A673 (cell line): Measurements from ENCODE around the gene ATP10A. TPM values are rescaled to one million over a fixed set of nuclear protein-coding genes. Genes with fewer than 3 reads are reported as not detected.

Experiments used
- BruUV-seq: library from RNA; stranded (reverse); fragments of 400-500 nt; replicated peaks from 2 replicates; lab custom pipeline; 2021; lab: Mats Ljungman, UMichigan
- CTCF ChIA-PET: fragments of 300-600 bp; sonication (Branson Sonifier 250); formaldehyde crosslinking; loops from one replicate; lab custom pipeline; 2022; ENCODE audit warnings: antibody characterized with exemption; lab: Charles Lee
- POLR2A ChIA-PET: fragments of 300-600 bp; sonication (Branson Sonifier 250); formaldehyde crosslinking; loops from one replicate; lab custom pipeline; 2022; ENCODE audit warnings: antibody characterized with exemption; ENCODE audit not compliant: low non-redundant PET; lab: Charles Lee
- DNase-seq: peaks from one replicate; pipeline ENCODE4 v3.0.0-alpha.2; 2015; ENCODE audit warnings: low spot score
- H3K27ac ChIP-seq: fragments of 200-600 bp; sonication (generic); 2 replicates; pipeline ENCODE4 v1.5.1; 2016; ENCODE audit warnings: mixed run types, low read depth, mild to moderate bottlenecking, mixed read lengths, antibody characterized with exemption, low read length; ENCODE audit not compliant: poor library complexity, severe bottlenecking
- H3K27me3 ChIP-seq: fragments of 200-600 bp; sonication (generic); replicated peaks from 2 replicates; pipeline ENCODE4 v1.6.1; 2017; ENCODE audit warnings: mixed run types, low read depth, mild to moderate bottlenecking, mixed read lengths, antibody characterized with exemption, low read length; ENCODE audit not compliant: insufficient read depth, poor library complexity
- H3K36me3 ChIP-seq: fragments of 200-600 bp; sonication (generic); 2 replicates; pipeline ENCODE4 v1.6.1; 2016; ENCODE audit warnings: mixed run types, mild to moderate bottlenecking, mixed read lengths, antibody characterized with exemption, low read length; ENCODE audit not compliant: insufficient read depth, poor library complexity, severe bottlenecking
- H3K4me1 ChIP-seq: fragments of 200-600 bp; sonication (generic); 2 replicates; pipeline ENCODE4 v1.6.1; 2017; ENCODE audit warnings: mixed run types, mild to moderate bottlenecking, mixed read lengths, antibody characterized with exemption, low read length; ENCODE audit not compliant: insufficient read depth, poor library complexity, severe bottlenecking
- H3K4me3 ChIP-seq: fragments of 200-600 bp; sonication (generic); 2 replicates; pipeline ENCODE4 v1.5.1; 2016; ENCODE audit warnings: low read depth, mixed run types, mild to moderate bottlenecking, mixed read lengths, low read length; ENCODE audit not compliant: poor library complexity, severe bottlenecking
- H3K9me3 ChIP-seq: fragments of 200-600 bp; sonication (generic); 2 replicates; pipeline ENCODE4 v1.6.1; 2016; ENCODE audit warnings: mixed run types, low read depth, mild to moderate bottlenecking, mixed read lengths, antibody characterized with exemption, low read length; ENCODE audit not compliant: poor library complexity, severe bottlenecking
- CTCF ChIP-seq: fragments of 300-800, 200-600 bp; sonication (generic); conservative IDR thresholded peaks from 2 replicates; pipeline ENCODE4 v1.5.1; 2017; ENCODE audit warnings: low read depth, mild to moderate bottlenecking, antibody characterized with exemption, low read length, moderate library complexity, mixed read lengths
- EZH2 ChIP-seq: fragments of 200-600 bp; sonication (generic); IDR thresholded peaks from 2 replicates; pipeline ENCODE4 v1.6.1; 2017; ENCODE audit warnings: borderline replicate concordance, low read depth, mild to moderate bottlenecking, mixed read lengths, antibody characterized with exemption, low read length; ENCODE audit not compliant: poor library complexity, severe bottlenecking
- intact Hi-C: fragments of 100-400 bp; cut with micrococcal nuclease; formaldehyde crosslinking; loops from one replicate; pipeline ENCODE4 v1.10.0; 2022; ENCODE audit not compliant: unreplicated experiment
- total RNA-seq: library from RNA; stranded (reverse); gene quantifications from 2 replicates; pipeline ENCODE4 v1.2.3, GENCODE V29; 2021

ATP10A gene
- total RNA-seq, 1 experiment from 2014 or later: not detected

- BruUV-seq: no TSS peak
- no peak for DNase-seq
- CTCF ChIA-PET: no interaction called here
- POLR2A ChIA-PET: no interaction called here
- no peak overlapping the region for H3K27ac ChIP-seq
- no peaks in the 10 kb centered on the region for H3K4me1 ChIP-seq
- H3K27me3 ChIP-seq: no peaks in the 10 kb centered on the region
- peaks cover 16% of the 10 kb centered on the region for H3K9me3 ChIP-seq
- H3K4me3 ChIP-seq: no peak overlapping the region
- intact Hi-C loops: no loop called here
- H3K36me3 ChIP-seq: no peaks in the 10 kb centered on the region
- TF ChIP-seq EZH2: no peak
- TF ChIP-seq CTCF: no peak
These were observed 124.8 kb downstream of the ATP10A start for GRCh38 chr15:25738171-25738965.

- intact Hi-C loops: no loop called here
- H3K27me3 ChIP-seq: no peaks in the 10 kb centered on the region
- no peaks in the 10 kb centered on the region for H3K4me1 ChIP-seq
- no peak for TF ChIP-seq EZH2
- TF ChIP-seq CTCF: no peak
- ChIA-PET CTCF (no interaction called here), POLR2A (no interaction called here)
- no peak for DNase-seq
- H3K36me3 ChIP-seq: no peaks in the 10 kb centered on the region
- no peak overlapping the region for H3K4me3 ChIP-seq
- no peak overlapping the region for H3K27ac ChIP-seq
- BruUV-seq: no TSS peak
- H3K9me3 ChIP-seq: peaks cover 11% of the 10 kb centered on the region
These were observed 125.9 kb downstream of the ATP10A start for GRCh38 chr15:25737218-25737643.

- intact Hi-C loops: no loop called here
- BruUV-seq: no TSS peak
- Histone ChIP-seq H3K27me3 (no peaks in the 10 kb centered on the region), H3K27ac (no peak overlapping the region), H3K4me3 (no peak overlapping the region), H3K9me3 (peaks cover 6% of the 10 kb centered on the region), H3K4me1 (no peaks in the 10 kb centered on the region), H3K36me3 (no peaks in the 10 kb centered on the region)
- ChIA-PET POLR2A (no interaction called here), CTCF (no interaction called here)
- DNase-seq: no peak
- TF ChIP-seq CTCF (no peak), EZH2 (no peak)
These were observed 126.7 kb downstream of the ATP10A start for GRCh38 chr15:25736461-25736860.
